Calu3 (cell line): ENCODE measurements around the gene IDH3B. TPM values are rescaled to one million over a fixed set of nuclear protein-coding genes. Genes with fewer than 3 reads are reported as not detected.
A peak's percentile ranks its signal among the peaks of the same experiment; 100 is the strongest.

Source experiments
- BruUV-seq: library from RNA; stranded (reverse); fragments of 400-500 nt; replicated peaks from 2 replicates; lab custom pipeline; 2021; lab: Mats Ljungman, UMichigan
- CTCF ChIA-PET: fragments of 300-600 bp; sonication (Branson Sonifier 250); formaldehyde crosslinking; loops from one replicate; lab custom pipeline; 2022; ENCODE audit warnings: antibody characterized with exemption; lab: Charles Lee
- DNase-seq: peaks from one replicate; pipeline ENCODE4 v3.0.0; 2022
- H3K27ac Mint-ChIP-seq: one replicate; pipeline ENCODE4 v1.8.0; 2022; ENCODE audit warnings: mixed read lengths; ENCODE audit not compliant: unreplicated experiment
- H3K27me3 Mint-ChIP-seq: one replicate; pipeline ENCODE4 v1.8.0; 2022; ENCODE audit warnings: mixed read lengths; ENCODE audit not compliant: unreplicated experiment
- H3K36me3 Mint-ChIP-seq: one replicate; pipeline ENCODE4 v1.8.0; 2022; ENCODE audit warnings: mild to moderate bottlenecking, moderate library complexity, mixed read lengths; ENCODE audit not compliant: insufficient read depth, unreplicated experiment
- H3K4me1 Mint-ChIP-seq: one replicate; pipeline ENCODE4 v1.8.0; 2022; ENCODE audit warnings: mild to moderate bottlenecking, low read depth, mixed read lengths; ENCODE audit not compliant: unreplicated experiment
- H3K4me3 Mint-ChIP-seq: one replicate; pipeline ENCODE4 v1.8.0; 2022; ENCODE audit warnings: mild to moderate bottlenecking, low read depth, moderate library complexity, mixed read lengths; ENCODE audit not compliant: unreplicated experiment
- H3K9me3 Mint-ChIP-seq: one replicate; pipeline ENCODE4 v1.8.0; 2022; ENCODE audit warnings: low read depth, mixed read lengths; ENCODE audit not compliant: unreplicated experiment
- intact Hi-C: fragments of 100-400 bp; cut with micrococcal nuclease; formaldehyde crosslinking; loops from one replicate; pipeline ENCODE4 v1.10.0; 2022; ENCODE audit not compliant: unreplicated experiment
- total RNA-seq: library from RNA; stranded (reverse); gene quantifications from 2 replicates; pipeline ENCODE4 v1.2.3, GENCODE V29; 2022
- TF ChIP-seq, protein P1 (sequence below): fragments of 200-600 bp; IDR thresholded peaks from one replicate; pipeline ENCODE4 v1.8.0; 2022; ENCODE audit warnings: antibody characterized with exemption; ENCODE audit not compliant: unreplicated experiment

Gene IDH3B
- total RNA-seq, 1 experiment from 2014 or later = 73.6 TPM

DNA sequence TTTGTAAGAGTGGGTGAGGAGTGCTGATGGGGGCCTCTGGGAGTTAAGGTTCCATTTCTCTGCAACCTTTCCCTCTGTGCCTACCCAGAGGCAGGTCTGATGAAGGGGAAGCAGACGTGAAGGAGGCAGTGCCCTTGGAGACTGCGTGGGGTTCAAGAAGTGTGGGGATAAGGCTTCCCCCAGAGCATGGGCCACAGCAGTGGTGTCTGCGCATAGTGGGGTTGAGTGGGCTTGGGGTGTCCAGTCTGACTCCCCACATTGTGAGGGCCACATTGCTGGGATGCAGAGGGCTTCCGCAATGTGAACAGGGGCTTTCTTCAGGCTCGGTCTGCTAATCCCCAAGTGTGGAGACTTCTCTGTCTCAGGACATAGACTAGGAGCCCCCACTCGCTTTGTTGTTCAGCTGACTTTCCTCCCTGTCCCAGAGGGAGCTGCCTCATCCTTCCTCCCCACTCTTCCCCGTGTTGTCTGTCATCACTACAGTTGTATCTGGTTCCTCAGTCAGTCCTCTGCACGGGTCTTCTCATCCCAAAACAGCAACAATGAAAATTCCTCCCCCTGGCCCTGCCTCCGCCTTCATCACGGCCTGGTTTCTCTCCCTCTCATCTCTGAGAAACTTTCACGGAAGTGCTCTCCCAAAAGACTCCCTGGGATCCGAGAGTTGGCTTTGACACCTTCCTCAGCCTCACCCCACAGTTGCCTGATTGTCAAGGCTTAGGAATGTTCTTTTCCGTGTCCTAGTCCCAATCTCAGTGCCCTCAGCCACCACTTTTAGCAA is 31.4 kb upstream of the IDH3B start:
- no peak for DNase-seq
- Mint-ChIP-seq H3K36me3 (peaks cover 13% of the 10 kb centered on the region), H3K9me3 (no peaks in the 10 kb centered on the region), H3K4me3 (no peak overlapping the region), H3K27ac (no peak overlapping the region), H3K4me1 (peaks cover 12% of the 10 kb centered on the region), H3K27me3 (peaks cover 69% of the 10 kb centered on the region)
- CTCF ChIA-PET = no interaction called here
- BruUV-seq = no TSS peak
- TF ChIP-seq, protein P1, sequence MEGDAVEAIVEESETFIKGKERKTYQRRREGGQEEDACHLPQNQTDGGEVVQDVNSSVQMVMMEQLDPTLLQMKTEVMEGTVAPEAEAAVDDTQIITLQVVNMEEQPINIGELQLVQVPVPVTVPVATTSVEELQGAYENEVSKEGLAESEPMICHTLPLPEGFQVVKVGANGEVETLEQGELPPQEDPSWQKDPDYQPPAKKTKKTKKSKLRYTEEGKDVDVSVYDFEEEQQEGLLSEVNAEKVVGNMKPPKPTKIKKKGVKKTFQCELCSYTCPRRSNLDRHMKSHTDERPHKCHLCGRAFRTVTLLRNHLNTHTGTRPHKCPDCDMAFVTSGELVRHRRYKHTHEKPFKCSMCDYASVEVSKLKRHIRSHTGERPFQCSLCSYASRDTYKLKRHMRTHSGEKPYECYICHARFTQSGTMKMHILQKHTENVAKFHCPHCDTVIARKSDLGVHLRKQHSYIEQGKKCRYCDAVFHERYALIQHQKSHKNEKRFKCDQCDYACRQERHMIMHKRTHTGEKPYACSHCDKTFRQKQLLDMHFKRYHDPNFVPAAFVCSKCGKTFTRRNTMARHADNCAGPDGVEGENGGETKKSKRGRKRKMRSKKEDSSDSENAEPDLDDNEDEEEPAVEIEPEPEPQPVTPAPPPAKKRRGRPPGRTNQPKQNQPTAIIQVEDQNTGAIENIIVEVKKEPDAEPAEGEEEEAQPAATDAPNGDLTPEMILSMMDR = no peak
- intact Hi-C loops = no loop called here

DNA sequence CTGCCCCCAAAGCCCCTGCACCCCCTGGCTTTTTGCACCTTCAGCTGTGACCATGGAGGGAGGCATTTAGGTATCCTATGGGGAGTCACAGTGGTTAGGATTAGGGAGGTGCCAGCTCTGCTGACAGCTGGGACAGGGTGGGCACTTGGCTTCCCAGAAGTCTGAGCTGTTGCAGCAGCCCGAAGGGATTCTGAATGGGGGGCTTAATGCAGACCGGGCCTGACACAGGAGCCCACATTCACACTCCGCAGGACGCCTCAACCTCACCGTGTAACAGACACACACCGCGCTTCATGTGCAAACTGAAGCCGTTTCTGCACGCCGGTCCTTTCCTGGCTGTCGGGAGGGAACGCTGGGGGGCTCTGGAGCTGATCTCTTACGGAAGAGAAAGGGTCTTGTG is 30.5 kb upstream of the IDH3B start:
- peaks cover 13% of the 10 kb centered on the region for H3K36me3 Mint-ChIP-seq
- H3K9me3 Mint-ChIP-seq = no peaks in the 10 kb centered on the region
- peaks cover 70% of the 10 kb centered on the region for H3K27me3 Mint-ChIP-seq
- TF ChIP-seq, protein P1 = no peak
- H3K4me3 Mint-ChIP-seq = no peak overlapping the region
- H3K4me1 Mint-ChIP-seq = peaks cover 12% of the 10 kb centered on the region
- CTCF ChIA-PET = no interaction called here
- no peak for DNase-seq
- H3K27ac Mint-ChIP-seq = no peak overlapping the region
- intact Hi-C loops = no loop called here
- BruUV-seq = no TSS peak

GRCh38 chr20:2694008-2694471 is 30.0 kb upstream of the IDH3B start:
- intact Hi-C loops = no loop called here
- Mint-ChIP-seq H3K27ac (no peak overlapping the region), H3K4me3 (no peak overlapping the region), H3K4me1 (peaks cover 12% of the 10 kb centered on the region), H3K36me3 (peaks cover 13% of the 10 kb centered on the region), H3K27me3 (peaks cover 71% of the 10 kb centered on the region), H3K9me3 (no peaks in the 10 kb centered on the region)
- BruUV-seq = no TSS peak
- DNase-seq = no peak
- CTCF ChIA-PET = no interaction called here
- TF ChIP-seq, protein P1 = no peak

DNA sequence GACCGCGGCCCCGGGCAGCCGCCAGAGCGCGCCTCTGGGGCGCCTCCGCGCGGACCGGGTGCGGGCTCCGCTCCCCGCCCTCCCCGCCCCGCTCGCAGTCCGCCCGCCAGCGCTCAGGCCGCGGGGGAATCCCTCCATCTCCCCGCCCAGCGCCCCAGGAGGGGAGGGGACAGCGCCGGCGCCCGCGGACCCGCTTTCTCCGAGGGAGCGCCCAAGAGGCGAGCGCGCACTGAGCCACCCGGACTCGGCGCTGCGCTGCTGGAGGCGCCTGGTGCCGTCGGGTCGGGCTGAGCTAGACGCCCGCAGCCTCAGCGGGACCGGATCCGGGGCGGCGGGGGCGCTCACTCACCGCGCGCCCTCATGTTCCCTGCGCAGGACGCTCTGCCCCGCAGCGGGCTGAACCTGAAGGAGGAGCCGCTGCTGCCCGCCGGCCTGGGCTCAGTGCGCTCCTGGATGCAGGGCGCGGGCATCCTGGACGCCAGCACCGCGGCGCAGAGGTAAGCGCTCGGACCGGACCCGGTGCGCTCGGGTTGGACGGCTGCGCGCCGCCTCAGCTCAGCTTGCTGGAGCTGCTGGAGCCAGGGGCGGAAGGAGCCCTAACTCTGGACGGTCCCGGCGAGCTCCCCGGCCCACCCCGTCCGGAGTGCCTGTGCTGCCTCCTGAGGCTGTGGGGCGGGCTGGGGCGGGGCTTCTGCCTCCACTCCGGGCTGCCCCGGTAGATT is 29.4 kb upstream of the IDH3B start:
- DNase-seq = peak; percentile 22
- Mint-ChIP-seq H3K27ac (no peak overlapping the region), H3K36me3 (peaks cover 13% of the 10 kb centered on the region), H3K9me3 (no peaks in the 10 kb centered on the region), H3K27me3 (peaks cover 69% of the 10 kb centered on the region), H3K4me3 (no peak overlapping the region), H3K4me1 (peaks cover 12% of the 10 kb centered on the region)
- TF ChIP-seq, protein P1 = no peak
- CTCF ChIA-PET = no interaction called here
- intact Hi-C loops = no loop called here
- BruUV-seq = no TSS peak
